Caco-2 (cell line): Measurements from ENCODE around the gene WDCP. TPM values are rescaled to one million over a fixed set of nuclear protein-coding genes. Genes with fewer than 3 reads are reported as not detected.

Experiments used
- BruUV-seq: library from RNA; stranded (reverse); fragments of 400-500 nt; replicated peaks from 2 replicates; lab custom pipeline; 2021; lab: Mats Ljungman, UMichigan
- CTCF ChIA-PET: fragments of 300-600 bp; sonication (Branson Sonifier 250); formaldehyde crosslinking; loops from one replicate; lab custom pipeline; 2022; ENCODE audit warnings: antibody characterized with exemption; lab: Charles Lee
- POLR2A ChIA-PET: fragments of 300-600 bp; sonication (Branson Sonifier 250); formaldehyde crosslinking; loops from one replicate; lab custom pipeline; 2022; ENCODE audit warnings: antibody characterized with exemption; lab: Charles Lee
- DNase-seq, 2 experiments: peaks; one replicate each; pipeline versions ENCODE4 v3.0.0 to v3.0.0-alpha.2; 2020 to 2022
- H3K27me3 ChIP-seq: replicated peaks from 2 replicates; pipeline ENCODE4 v1.6.0; 2011; ENCODE audit warnings: low read length; ENCODE audit not compliant: control insufficient read depth, insufficient read depth
- H3K36me3 ChIP-seq: 2 replicates; pipeline ENCODE4 v1.5.1; 2011; ENCODE audit warnings: low read length; ENCODE audit not compliant: control insufficient read depth, insufficient read depth
- H3K4me1 ChIP-seq: fragments of 250-450 bp; sonication (Bioruptor Pico); 2 replicates; pipeline ENCODE4 v1.5.1; 2020; ENCODE audit warnings: mild to moderate bottlenecking
- H3K4me3 ChIP-seq: 2 replicates; pipeline ENCODE4 v1.5.1; 2011; ENCODE audit warnings: low read depth, mild to moderate bottlenecking, control low read depth, low read length
- H3K9me3 ChIP-seq: fragments of 250-450 bp; sonication (Bioruptor Pico); 2 replicates; pipeline ENCODE4 v1.5.1; 2020; ENCODE audit warnings: mild to moderate bottlenecking, moderate library complexity
- H3K27ac Mint-ChIP-seq: one replicate; pipeline ENCODE4 v1.8.0; 2022; ENCODE audit warnings: mixed read lengths; ENCODE audit not compliant: unreplicated experiment
- H3K27me3 Mint-ChIP-seq: one replicate; pipeline ENCODE4 v1.8.0; 2022; ENCODE audit warnings: mixed read lengths; ENCODE audit not compliant: insufficient read depth, unreplicated experiment
- H3K36me3 Mint-ChIP-seq: one replicate; pipeline ENCODE4 v1.8.0; 2022; ENCODE audit warnings: mild to moderate bottlenecking, mixed read lengths; ENCODE audit not compliant: insufficient read depth, unreplicated experiment
- H3K4me1 Mint-ChIP-seq: one replicate; pipeline ENCODE4 v1.8.0; 2022; ENCODE audit warnings: low read depth, mixed read lengths; ENCODE audit not compliant: unreplicated experiment
- H3K4me3 Mint-ChIP-seq: one replicate; pipeline ENCODE4 v1.8.0; 2022; ENCODE audit warnings: mild to moderate bottlenecking, moderate library complexity, mixed read lengths; ENCODE audit not compliant: unreplicated experiment
- H3K9me3 Mint-ChIP-seq: one replicate; pipeline ENCODE4 v1.8.0; 2022; ENCODE audit warnings: mixed read lengths; ENCODE audit not compliant: unreplicated experiment
- intact Hi-C: fragments of 100-400 bp; cut with micrococcal nuclease; formaldehyde crosslinking; loops from one replicate; pipeline ENCODE4 v1.10.0; 2022; ENCODE audit not compliant: unreplicated experiment
- total RNA-seq: library from RNA; stranded (reverse); gene quantifications from 2 replicates; pipeline ENCODE4 v1.2.3, GENCODE V29; 2022
- TF ChIP-seq, protein P1 (sequence below), 2 experiments: fragments of 200-600 bp in 1 of 2; IDR thresholded peaks; 1 replicate in 1 of 2; 2 replicates in 1 of 2; pipeline versions ENCODE4 v1.5.1 to v1.8.0; 2011 to 2022; ENCODE audit warnings: antibody characterized with exemption in 1 of 2, control low read depth in 1 of 2, inconsistent platforms in 1 of 2, low read depth in 1 of 2, low read length in 1 of 2, mild to moderate bottlenecking in 1 of 2, moderate library complexity in 1 of 2; ENCODE audit not compliant: insufficient read depth in 1 of 2, severe bottlenecking in 1 of 2, unreplicated experiment in 1 of 2

WDCP gene
- total RNA-seq, 1 experiment from 2014 or later: 13.0 TPM

GRCh38 chr2:24076849-24077534, 29.8 kb upstream of the WDCP start:
- POLR2A ChIA-PET: interaction anchor here (0.6 to 2.3 kb wide), 10 partner anchors 8 to 906 kb away, joined by 3 to 47 read pairs (median 6); partner anchors contain the start of genes ATAD2B, FAM228B, PFN4 and TP53I3
- Histone ChIP-seq H3K36me3 (peaks cover 2% of the 10 kb centered on the region), H3K27me3 (no peaks in the 10 kb centered on the region), H3K4me3 (peak overlapping the region; percentile 72), H3K4me1 (peaks cover 17% of the 10 kb centered on the region), H3K9me3 (no peaks in the 10 kb centered on the region)
- no TSS peak for BruUV-seq
- no peak for DNase-seq
- Mint-ChIP-seq H3K9me3 (no peaks in the 10 kb centered on the region), H3K4me1 (peaks cover 23% of the 10 kb centered on the region), H3K36me3 (peaks cover 71% of the 10 kb centered on the region), H3K27me3 (no peaks in the 10 kb centered on the region), H3K4me3 (peak overlapping the region; percentile 99), H3K27ac (peak overlapping the region; percentile 96)
- intact Hi-C loops: loop anchor here (1.0 to 2.0 kb wide), 7 partner anchors 7 to 150 kb away; partner anchors contain the start of genes ATAD2B, FAM228B, PFN4 and TP53I3
- CTCF ChIA-PET: interaction anchor here (0.5 to 2.2 kb wide), 13 partner anchors 8 to 716 kb away, joined by 3 to 30 read pairs (median 5); partner anchors contain the start of genes ATAD2B, CENPO, FAM228B and FKBP1B
- TF ChIP-seq, protein P1, sequence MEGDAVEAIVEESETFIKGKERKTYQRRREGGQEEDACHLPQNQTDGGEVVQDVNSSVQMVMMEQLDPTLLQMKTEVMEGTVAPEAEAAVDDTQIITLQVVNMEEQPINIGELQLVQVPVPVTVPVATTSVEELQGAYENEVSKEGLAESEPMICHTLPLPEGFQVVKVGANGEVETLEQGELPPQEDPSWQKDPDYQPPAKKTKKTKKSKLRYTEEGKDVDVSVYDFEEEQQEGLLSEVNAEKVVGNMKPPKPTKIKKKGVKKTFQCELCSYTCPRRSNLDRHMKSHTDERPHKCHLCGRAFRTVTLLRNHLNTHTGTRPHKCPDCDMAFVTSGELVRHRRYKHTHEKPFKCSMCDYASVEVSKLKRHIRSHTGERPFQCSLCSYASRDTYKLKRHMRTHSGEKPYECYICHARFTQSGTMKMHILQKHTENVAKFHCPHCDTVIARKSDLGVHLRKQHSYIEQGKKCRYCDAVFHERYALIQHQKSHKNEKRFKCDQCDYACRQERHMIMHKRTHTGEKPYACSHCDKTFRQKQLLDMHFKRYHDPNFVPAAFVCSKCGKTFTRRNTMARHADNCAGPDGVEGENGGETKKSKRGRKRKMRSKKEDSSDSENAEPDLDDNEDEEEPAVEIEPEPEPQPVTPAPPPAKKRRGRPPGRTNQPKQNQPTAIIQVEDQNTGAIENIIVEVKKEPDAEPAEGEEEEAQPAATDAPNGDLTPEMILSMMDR (IDR thresholded peaks at IDR 0.05; ENCODE audit: insufficient read depth in 1 of 2, low read depth in 1 of 2, low read length in 1 of 2, severe bottlenecking in 1 of 2, unreplicated experiment in 1 of 2): no peak

DNA sequence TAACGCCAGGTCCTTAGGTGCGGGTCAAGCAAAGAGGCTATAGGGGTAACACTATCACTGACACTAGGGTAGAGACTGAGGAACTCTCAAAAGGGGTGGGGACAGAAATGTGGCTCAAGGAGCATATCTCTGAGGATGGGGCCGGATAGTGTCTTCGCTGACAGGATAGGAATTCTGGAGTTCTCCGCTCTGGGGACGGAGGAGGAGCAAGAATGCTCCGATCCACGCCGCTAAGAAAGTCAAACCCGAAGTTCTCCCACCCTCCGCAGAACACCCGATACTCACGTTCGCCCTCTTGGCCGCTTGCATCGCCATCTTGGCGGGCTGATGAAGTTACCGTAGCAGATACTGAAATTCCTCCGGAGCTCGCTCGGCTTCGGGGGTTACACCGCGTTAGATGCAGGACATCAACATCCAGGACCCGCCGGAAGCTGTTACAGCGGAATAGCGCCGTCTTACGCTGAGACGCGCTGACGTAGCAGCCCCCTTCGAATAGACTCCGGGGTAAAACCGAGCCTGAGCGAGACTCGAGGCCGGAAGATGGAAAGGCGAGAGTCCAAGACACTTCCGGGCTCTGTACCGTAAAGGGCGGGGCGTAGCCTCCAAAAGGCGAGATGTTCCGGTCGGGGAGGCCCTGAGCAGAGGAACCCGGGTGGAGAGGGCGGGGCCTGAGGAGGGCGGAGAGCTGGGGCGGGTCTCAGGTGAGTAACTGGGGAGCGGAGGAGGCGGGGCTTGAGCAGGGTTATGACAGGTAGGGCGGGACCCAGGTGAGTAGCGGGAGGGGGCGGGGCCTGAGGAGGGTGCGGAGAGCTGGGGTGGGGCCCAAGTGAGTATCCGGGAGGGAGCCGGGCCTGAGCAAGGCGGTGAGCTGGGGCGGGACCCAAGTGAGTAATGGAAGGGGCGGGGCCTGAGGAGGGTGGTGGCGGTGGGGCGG, 29.0 kb upstream of the WDCP start, which contains the start of gene SF3B6:
Gene SF3B6, minus strand, starts transcription at position 412 of the 934 bp plus-strand sequence. Its CDS starts 97 bp downstream, at position 315.
- peak; percentile 100 for DNase-seq
- Histone ChIP-seq H3K36me3 (peaks cover 2% of the 10 kb centered on the region), H3K9me3 (no peaks in the 10 kb centered on the region), H3K27me3 (no peaks in the 10 kb centered on the region), H3K4me1 (peaks cover 17% of the 10 kb centered on the region), H3K4me3 (peak within 1 kb of the TSS; percentile 72)
- intact Hi-C loops: loop anchor here (1.0 to 2.0 kb wide), 7 partner anchors 8 to 149 kb away; partner anchors contain the start of genes ATAD2B, FAM228B, PFN4 and TP53I3
- TF ChIP-seq, protein P1 (IDR thresholded peaks at IDR 0.05; ENCODE audit: insufficient read depth in 1 of 2, low read depth in 1 of 2, low read length in 1 of 2, severe bottlenecking in 1 of 2, unreplicated experiment in 1 of 2): no peak
- H3K27me3 Mint-ChIP-seq: no peaks in the 10 kb centered on the region
- TSS peak; percentile 57 for BruUV-seq
- H3K36me3 Mint-ChIP-seq: peaks cover 63% of the 10 kb centered on the region
- H3K27ac Mint-ChIP-seq: peak within 1 kb of the TSS; percentile 96
- CTCF ChIA-PET: interaction anchor here (0.5 to 2.2 kb wide), 14 partner anchors 8 to 717 kb away, joined by 3 to 30 read pairs (median 4); partner anchors contain the start of genes ATAD2B, CENPO, FAM228B and FKBP1B
- POLR2A ChIA-PET: interaction anchor here (0.6 to 2.3 kb wide), 10 partner anchors 9 to 907 kb away, joined by 3 to 47 read pairs (median 6); partner anchors contain the start of genes ATAD2B, FAM228B, PFN4 and TP53I3
- H3K4me3 Mint-ChIP-seq: peak within 1 kb of the TSS; percentile 99
- no peaks in the 10 kb centered on the region for H3K9me3 Mint-ChIP-seq
- H3K4me1 Mint-ChIP-seq: peaks cover 22% of the 10 kb centered on the region
